GM12872 (cell line): Measurements from ENCODE around the gene CHPF.
A peak's percentile ranks its signal among the peaks of the same experiment; 100 is the strongest.

Source experiments
- TF ChIP-seq, protein P1 (sequence below): IDR thresholded peaks from 3 replicates; pipeline ENCODE4 v1.5.1; 2011; ENCODE audit warnings: low read depth, mild to moderate bottlenecking, low read length, moderate library complexity; ENCODE audit not compliant: insufficient read depth

The CHPF gene

DNA sequence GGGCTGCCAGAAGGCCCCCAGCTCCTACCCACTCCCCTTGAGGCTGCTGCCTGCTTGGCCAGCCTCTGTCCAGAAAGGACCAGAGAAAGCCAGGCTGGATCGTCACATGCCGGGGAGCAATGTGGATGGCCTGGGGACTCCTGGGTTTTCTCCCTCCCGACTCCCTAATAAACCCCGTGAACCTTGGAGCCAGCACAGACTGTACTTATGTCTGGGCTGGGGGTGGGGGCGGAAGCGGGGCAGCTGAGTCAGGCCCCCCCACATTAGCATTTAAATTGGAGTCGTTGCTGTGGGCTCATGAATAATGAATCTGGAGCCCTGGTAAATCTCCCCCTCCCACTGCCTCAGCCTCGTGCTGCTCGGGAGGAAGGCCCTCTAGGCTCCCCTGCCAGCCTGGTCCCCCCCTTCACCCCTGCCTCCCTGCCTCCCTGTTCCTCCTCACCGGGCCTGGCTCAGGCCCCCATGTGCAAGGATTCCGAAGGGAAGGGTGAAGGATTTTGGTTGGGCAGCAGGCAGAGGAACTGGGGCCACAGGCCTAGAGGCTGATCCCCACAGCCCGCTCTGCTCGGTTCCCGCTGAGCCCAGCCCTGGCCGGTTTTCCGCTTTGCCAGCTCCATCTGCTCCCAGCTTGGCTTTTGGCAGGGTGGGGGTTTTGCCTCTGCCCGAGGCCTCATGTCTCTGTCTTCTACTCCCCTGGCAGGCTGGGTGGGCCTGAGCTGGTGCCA lies 36.6 kb downstream of the CHPF start:
- TF ChIP-seq, protein P1, sequence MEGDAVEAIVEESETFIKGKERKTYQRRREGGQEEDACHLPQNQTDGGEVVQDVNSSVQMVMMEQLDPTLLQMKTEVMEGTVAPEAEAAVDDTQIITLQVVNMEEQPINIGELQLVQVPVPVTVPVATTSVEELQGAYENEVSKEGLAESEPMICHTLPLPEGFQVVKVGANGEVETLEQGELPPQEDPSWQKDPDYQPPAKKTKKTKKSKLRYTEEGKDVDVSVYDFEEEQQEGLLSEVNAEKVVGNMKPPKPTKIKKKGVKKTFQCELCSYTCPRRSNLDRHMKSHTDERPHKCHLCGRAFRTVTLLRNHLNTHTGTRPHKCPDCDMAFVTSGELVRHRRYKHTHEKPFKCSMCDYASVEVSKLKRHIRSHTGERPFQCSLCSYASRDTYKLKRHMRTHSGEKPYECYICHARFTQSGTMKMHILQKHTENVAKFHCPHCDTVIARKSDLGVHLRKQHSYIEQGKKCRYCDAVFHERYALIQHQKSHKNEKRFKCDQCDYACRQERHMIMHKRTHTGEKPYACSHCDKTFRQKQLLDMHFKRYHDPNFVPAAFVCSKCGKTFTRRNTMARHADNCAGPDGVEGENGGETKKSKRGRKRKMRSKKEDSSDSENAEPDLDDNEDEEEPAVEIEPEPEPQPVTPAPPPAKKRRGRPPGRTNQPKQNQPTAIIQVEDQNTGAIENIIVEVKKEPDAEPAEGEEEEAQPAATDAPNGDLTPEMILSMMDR = no peak

DNA sequence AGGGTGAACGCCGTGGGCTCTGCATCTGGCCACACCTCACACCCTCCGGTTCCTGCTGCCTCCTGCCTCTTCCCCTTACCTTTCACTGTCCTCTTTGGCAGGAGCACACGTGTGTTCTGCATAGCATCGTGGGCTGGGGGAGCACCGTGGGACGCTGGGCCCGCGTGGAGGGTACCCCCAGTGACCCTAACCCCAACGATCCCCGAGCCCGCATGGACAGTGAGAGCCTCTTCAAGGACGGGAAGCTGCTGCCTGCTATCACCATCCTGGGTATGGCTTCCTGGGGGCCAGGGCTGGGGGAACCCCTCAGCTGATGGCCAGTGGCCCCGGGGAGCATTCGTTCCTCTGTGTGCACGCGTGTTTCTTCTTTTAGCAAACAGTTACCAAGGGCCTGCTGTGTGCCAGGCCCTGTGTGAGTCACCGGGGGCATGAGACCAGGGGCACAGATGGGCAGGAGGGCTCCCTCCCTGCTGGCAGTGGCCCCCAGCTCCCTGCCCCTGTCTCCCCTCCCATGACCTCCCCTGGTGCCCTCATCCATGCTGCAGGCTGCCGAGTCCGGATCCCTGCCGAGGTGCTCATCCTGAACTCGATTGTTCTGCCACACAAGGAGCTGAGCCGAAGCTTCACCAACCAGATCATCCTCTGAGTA lies 37.3 kb downstream of the CHPF start:
- TF ChIP-seq, protein P1 = no peak

DNA sequence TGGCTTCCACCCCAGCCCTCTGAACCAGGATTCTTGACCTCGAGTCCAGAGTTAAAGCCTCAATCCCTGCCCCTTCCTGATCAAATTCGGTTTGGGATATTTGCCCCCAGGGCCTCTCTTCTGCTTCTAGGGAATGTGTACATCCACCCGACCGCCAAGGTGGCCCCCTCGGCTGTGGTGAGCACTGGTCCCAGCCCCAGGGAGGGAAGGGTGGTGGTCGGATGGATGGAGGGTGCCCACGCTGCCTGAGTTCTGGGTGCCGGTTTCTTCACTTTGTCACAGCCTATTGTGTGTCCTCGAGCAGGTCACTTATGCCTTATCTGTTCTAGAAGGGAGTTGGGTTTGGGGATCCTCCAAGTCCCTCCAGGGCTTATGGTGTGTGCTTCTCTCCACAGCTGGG lies 38.0 kb downstream of the CHPF start:
- TF ChIP-seq, protein P1 = no peak

DNA sequence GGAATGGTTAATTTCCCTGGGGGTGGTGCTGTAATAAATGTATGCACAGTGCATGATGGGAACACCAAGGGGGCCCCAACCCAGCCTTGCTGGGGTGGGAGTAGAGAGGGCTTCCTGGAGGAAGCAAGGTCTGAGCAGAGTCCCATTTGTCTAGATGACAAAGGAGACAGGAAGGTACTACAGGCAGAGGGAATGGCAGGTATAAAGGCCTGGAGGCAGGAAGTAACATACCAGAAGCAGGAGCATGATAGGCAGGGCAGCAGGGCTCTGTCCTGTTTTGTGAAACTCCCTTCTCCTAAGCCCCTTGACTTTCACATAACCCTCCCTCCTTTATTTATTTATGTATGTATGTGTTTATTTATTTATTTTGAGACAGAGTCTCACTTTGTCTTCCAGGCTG lies 41.0 kb downstream of the CHPF start:
- TF ChIP-seq, protein P1 = no peak

DNA sequence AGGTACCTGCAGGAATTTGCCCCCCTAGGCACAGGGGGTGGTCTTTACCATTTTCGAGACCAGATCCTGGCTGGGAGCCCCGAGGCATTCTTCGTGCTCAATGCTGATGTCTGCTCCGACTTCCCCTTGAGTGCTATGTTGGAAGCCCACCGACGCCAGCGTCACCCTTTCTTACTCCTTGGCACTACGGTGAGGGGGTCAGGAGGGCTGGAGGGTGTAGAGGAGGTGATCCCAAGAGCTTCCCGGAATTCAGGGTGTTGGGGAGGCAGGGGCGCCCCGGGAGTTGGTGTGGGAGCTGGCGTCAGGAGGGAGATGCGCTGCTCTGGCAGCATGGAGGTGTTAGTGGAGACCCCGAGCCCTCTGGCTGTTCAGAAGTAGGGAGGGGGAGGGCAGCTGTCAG lies 41.8 kb downstream of the CHPF start:
- TF ChIP-seq, protein P1 = no peak

DNA sequence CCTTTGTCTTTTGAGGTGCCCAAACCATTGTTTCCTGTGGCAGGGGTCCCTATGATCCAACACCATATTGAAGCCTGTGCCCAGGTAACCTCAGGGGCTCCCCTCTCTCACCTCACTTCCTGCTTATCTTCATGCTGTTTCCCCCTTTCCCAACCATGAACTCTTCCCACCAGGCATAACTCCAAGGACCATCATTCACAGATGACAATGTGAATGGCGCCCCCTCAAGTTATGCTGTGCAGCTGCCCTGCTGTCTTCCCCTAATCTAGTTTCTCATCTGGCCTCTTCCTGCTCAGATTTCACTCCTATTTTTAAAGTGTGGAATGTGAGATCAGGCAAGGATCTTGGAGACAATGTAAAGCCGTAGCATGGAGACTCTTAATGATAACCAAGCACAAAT lies 43.5 kb downstream of the CHPF start:
- TF ChIP-seq, protein P1 = peak; percentile 36; the same call in 2 of the 3 replicates

DNA sequence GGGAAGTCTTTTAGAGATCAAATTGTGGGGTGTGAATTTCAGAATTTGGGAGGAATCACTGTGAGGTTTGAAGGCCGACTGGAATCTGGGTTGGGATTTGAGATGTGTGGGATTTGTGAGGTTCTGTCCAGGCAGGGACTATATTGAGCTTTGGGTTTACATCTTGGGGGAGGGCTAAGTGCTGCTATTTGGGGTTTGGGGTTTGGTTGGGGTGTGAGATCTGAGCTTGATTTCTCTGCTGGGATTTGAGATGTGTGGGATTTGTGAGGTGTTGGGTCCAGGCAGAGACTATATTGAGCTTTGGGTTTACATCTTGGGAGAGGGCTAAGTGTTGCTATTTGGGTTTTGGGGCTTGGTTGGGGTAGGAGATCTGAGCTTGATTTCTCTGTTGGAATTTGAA lies 44.1 kb downstream of the CHPF start:
- TF ChIP-seq, protein P1 = no peak
